Endothelial cell of umbilical vein (primary cell): ENCODE results near the gene CDCP1. TPM values are rescaled to one million over a fixed set of nuclear protein-coding genes. Genes with fewer than 3 reads are reported as not detected.

ENCODE experiments used
- BruUV-seq: library from RNA; stranded (reverse); fragments of 400-500 nt; replicated peaks from 2 replicates; lab custom pipeline; 2021; lab: Mats Ljungman, UMichigan
- CTCF ChIA-PET: fragments of 300-600, 350-600 bp; sonication (Branson Sonifier 250); formaldehyde crosslinking; loops from one replicate; lab custom pipeline; 2021; ENCODE audit warnings: antibody characterized with exemption, inconsistent platforms; lab: Charles Lee
- POLR2A ChIA-PET: fragments of 300-600, 350-600 bp; sonication (Branson Sonifier 250); formaldehyde crosslinking; loops from one replicate; lab custom pipeline; 2021; ENCODE audit warnings: antibody characterized with exemption, inconsistent platforms; lab: Charles Lee
- DNase-seq: peaks from one replicate; pipeline ENCODE4 v3.0.0-alpha.2; 2011; ENCODE audit warnings: low read depth, low spot score
- FAIRE-seq: peaks from 2 replicates; lab custom pipeline; 2011; peaks lifted over from hg19 to GRCh38; lab: Jason Lieb, UNC
- H2AFZ ChIP-seq: 2 replicates; pipeline ENCODE4 v1.6.0; 2012; ENCODE audit warnings: low read depth, low read length, control low read depth, inconsistent platforms
- H3K27ac ChIP-seq: 2 replicates; pipeline ENCODE4 v1.5.1; 2011; ENCODE audit warnings: low read depth, mild to moderate bottlenecking, control low read depth, low read length, moderate library complexity; ENCODE audit not compliant: insufficient read depth
- H3K27me3 ChIP-seq, 2 experiments: 2 replicates each; pipeline versions ENCODE4 v1.6.0 to v1.6.1; 2011; ENCODE audit warnings: low read length in 2 of 2, mixed read lengths in 1 of 2; ENCODE audit not compliant: control insufficient read depth in 2 of 2, insufficient read depth in 2 of 2
- H3K36me3 ChIP-seq, 2 experiments: 2 replicates in 1 of 2; 3 replicates in 1 of 2; pipeline ENCODE4 v1.5.1; 2011; ENCODE audit warnings: low read length in 2 of 2, mild to moderate bottlenecking in 1 of 2, moderate library complexity in 1 of 2; ENCODE audit not compliant: control insufficient read depth in 2 of 2, insufficient read depth in 2 of 2; ENCODE audit errors: extremely low read depth in 1 of 2
- H3K4me1 ChIP-seq: 3 replicates; pipeline ENCODE4 v1.5.1; 2011; ENCODE audit warnings: mild to moderate bottlenecking, low read length; ENCODE audit not compliant: control insufficient read depth, insufficient read depth; ENCODE audit errors: extremely low read depth
- H3K4me2 ChIP-seq: 2 replicates; pipeline ENCODE4 v1.6.1; 2011; ENCODE audit warnings: low read length, control low read depth, mixed read lengths; ENCODE audit not compliant: insufficient read depth
- H3K4me3 ChIP-seq, 3 experiments: fragments of 200-600 bp in 1 of 3; sonication (generic), shearing (Covaris generic) in 1 of 3; replicated peaks in 1 of 3; 2 replicates each; pipeline ENCODE4 v1.5.1; 2011 to 2016; ENCODE audit warnings: control low read depth in 3 of 3, low read length in 3 of 3, mild to moderate bottlenecking in 2 of 3, inconsistent platforms in 1 of 3, low read depth in 1 of 3, moderate library complexity in 1 of 3; ENCODE audit not compliant: insufficient read depth in 1 of 3
- H3K79me2 ChIP-seq: 2 replicates; pipeline ENCODE4 v1.6.0; 2012; ENCODE audit warnings: low read length, inconsistent platforms; ENCODE audit not compliant: control insufficient read depth, insufficient read depth
- H3K9ac ChIP-seq: replicated peaks from 2 replicates; pipeline ENCODE3; 2011; ENCODE audit warnings: low read length, control low read depth; ENCODE audit not compliant: insufficient read depth; ENCODE audit errors: extremely low read depth
- H3K9me1 ChIP-seq: replicated peaks from 3 replicates; pipeline ENCODE4 v1.6.0; 2011; ENCODE audit warnings: mild to moderate bottlenecking, low read length; ENCODE audit not compliant: control insufficient read depth, insufficient read depth; ENCODE audit errors: extremely low read depth
- H3K9me3 ChIP-seq: replicated peaks from 2 replicates; pipeline ENCODE4 v1.5.1; 2012; ENCODE audit warnings: low read length, inconsistent platforms; ENCODE audit not compliant: control insufficient read depth, insufficient read depth
- H4K20me1 ChIP-seq: replicated peaks from 2 replicates; pipeline ENCODE3; 2011; ENCODE audit warnings: mild to moderate bottlenecking, low read length; ENCODE audit not compliant: control insufficient read depth, insufficient read depth; ENCODE audit errors: extremely low read depth
- CTCF ChIP-seq, 2 donors: IDR thresholded peaks; 1 replicate in 1 of 2; 2 replicates in 1 of 2; pipeline ENCODE4 v1.5.1; 2011; ENCODE audit warnings: low read length in 2 of 2, mild to moderate bottlenecking in 2 of 2, moderate library complexity in 2 of 2, control low read depth in 1 of 2, inconsistent platforms in 1 of 2, low read depth in 1 of 2; ENCODE audit not compliant: insufficient read depth in 1 of 2; ENCODE audit errors: extremely low read depth in 1 of 2
- EZH2 ChIP-seq: IDR thresholded peaks from 2 replicates; pipeline ENCODE4 v1.6.1; 2012; ENCODE audit warnings: borderline replicate concordance, low read depth, mild to moderate bottlenecking, moderate library complexity, low read length, inconsistent platforms; ENCODE audit not compliant: severe bottlenecking
- FOS ChIP-seq: IDR thresholded peaks from 2 replicates; pipeline ENCODE4 v1.6.1; 2011; ENCODE audit warnings: mild to moderate bottlenecking, low read length, moderate library complexity, borderline replicate concordance; ENCODE audit not compliant: insufficient read depth
- GATA2 ChIP-seq: IDR thresholded peaks from 2 replicates; pipeline ENCODE4 v1.7.0; 2011; ENCODE audit warnings: low read depth, mild to moderate bottlenecking, moderate library complexity, mixed read lengths, low read length; ENCODE audit not compliant: insufficient read length, insufficient read depth
- JUN ChIP-seq: IDR thresholded peaks from 2 replicates; pipeline ENCODE4 v1.6.1; 2011; ENCODE audit warnings: borderline replicate concordance, low read depth; ENCODE audit not compliant: insufficient read length, insufficient read depth
- MAX ChIP-seq: IDR thresholded peaks from 2 replicates; pipeline ENCODE4 v1.6.1; 2011; ENCODE audit not compliant: insufficient read depth, insufficient read length
- MYC ChIP-seq: IDR thresholded peaks from one replicate; pipeline ENCODE4 v1.6.1; 2011; ENCODE audit warnings: mild to moderate bottlenecking, low read depth, low read length
- POLR2A ChIP-seq: IDR thresholded peaks from 2 replicates; pipeline ENCODE4 v1.6.1; 2012; ENCODE audit warnings: low read depth, mild to moderate bottlenecking, control low read depth, low read length
- POLR2AphosphoS5 ChIP-seq: IDR thresholded peaks from 2 replicates; pipeline ENCODE4 v1.6.1; 2012; ENCODE audit warnings: low read depth, mild to moderate bottlenecking, control low read depth, low read length, moderate library complexity; ENCODE audit not compliant: insufficient read depth
- dilution Hi-C: fragments of 300-500 bp; cut with MboI; formaldehyde crosslinking; loops from one replicate; pipeline ENCODE4 v1.15.0; 2019; ENCODE audit warnings: low sequenced_read_pairs; ENCODE audit not compliant: extremely low pct_ligation_motif_present
- intact Hi-C: fragments of 100-400 bp; cut with micrococcal nuclease; formaldehyde crosslinking; loops from one replicate; pipeline ENCODE4 v1.10.0; 2022
- polyA plus RNA-seq, 4 experiments: library from polyadenylated mRNA; depleted of rRNA in 3 of 4; stranded (reverse) in 3 of 4; unstranded in 1 of 4; fragments of >200 nt; gene quantifications; 2 replicates each; pipeline versions ENCODE4 v1.2.1 to v1.2.3, GENCODE V29; 2011 to 2012; ENCODE audit warnings: missing spikeins in 1 of 4
- total RNA-seq: library from RNA; stranded (reverse); gene quantifications from 2 replicates; pipeline ENCODE4 v1.2.3, GENCODE V29; 2021

CDCP1 gene
- total and polyA plus RNA-seq, 2 donors (not counting 3 experiments of a cell fraction or from before 2014, with no cell fraction given), result 0.01 to 0.22 TPM

- Histone ChIP-seq H3K9me1 (no peaks in the 10 kb centered on the region), H3K9me3 (no peaks in the 10 kb centered on the region), H2AFZ (no peak overlapping the region), H3K9ac (no peak overlapping the region), H3K27ac (no peak overlapping the region), H4K20me1 (no peaks in the 10 kb centered on the region), H3K4me1 (no peaks in the 10 kb centered on the region), H3K79me2 (no peaks in the 10 kb centered on the region), H3K4me3 (no peak overlapping the region), H3K36me3 (no peaks in the 10 kb centered on the region), H3K27me3 (no peaks in the 10 kb centered on the region), H3K4me2 (no peak overlapping the region)
- dilution Hi-C loops, result no loop called here
- no TSS peak for BruUV-seq
- intact Hi-C loops, result loop anchor here (1.0 kb wide), 1 partner anchor 71 kb away; no protein-coding TSS in a partner anchor
- FAIRE-seq (no peak), DNase-seq (no peak)
- CTCF ChIA-PET, result interaction anchor here (1.5 kb wide), 1 partner anchor 75 kb away, joined by 5 read pairs; no protein-coding TSS in a partner anchor
- TF ChIP-seq FOS (no peak), EZH2 (no peak), MYC (no peak), CTCF (IDR thresholded peaks at IDR 0.05; ENCODE audit: extremely low read depth in 1 of 2, insufficient read depth in 1 of 2, low read depth in 1 of 2, low read length in 2 of 2) (no peak), POLR2A (no peak), POLR2AphosphoS5 (no peak), JUN (no peak), MAX (no peak), GATA2 (no peak)
- POLR2A ChIA-PET, result no interaction called here
Observed at GRCh38 chr3:45134758-45135521, 11.2 kb downstream of the CDCP1 start.
